HTERT RPE-1 (cell line): ENCODE results near the gene CNGA1.

Source experiments
- in situ Hi-C: fragments of 300-500 bp; cut with MboI; formaldehyde crosslinking; loops from 4 replicates; pipeline ENCODE4 v1.14.3; 2020; ENCODE audit warnings: low sequenced_read_pairs

Gene CNGA1

GRCh38 chr4:47913861-47914219, 102.6 kb downstream of the CNGA1 start:
- in situ Hi-C loops = no loop called here

GRCh38 chr4:47913330-47913729, 103.2 kb downstream of the CNGA1 start:
- in situ Hi-C loops = no loop called here

- in situ Hi-C loops = no loop called here
These were observed 109.3 kb downstream of the CNGA1 start for GRCh38 chr4:47907089-47907646.

- in situ Hi-C loops = no loop called here
These were observed 116.8 kb downstream of the CNGA1 start for GRCh38 chr4:47899639-47900038.

GRCh38 chr4:47891928-47892327, 124.6 kb downstream of the CNGA1 start:
- in situ Hi-C loops = no loop called here
